Keratinocyte (primary cell): ENCODE results near the gene ROPN1. TPM values are rescaled to one million over a fixed set of nuclear protein-coding genes. Genes with fewer than 3 reads are reported as not detected.
"Not testable (repeated sequence)": the region's sequence is repeated elsewhere in the genome, so short reads cannot be mapped to it uniquely, and the experiment has no call there.

Experiments used
- DNase-seq: peaks from one replicate; pipeline ENCODE4 v3.0.0-alpha.2; 2011; ENCODE audit warnings: low read depth, missing footprints, low spot score
- FAIRE-seq: peaks from 2 replicates; lab custom pipeline; 2011; peaks lifted over from hg19 to GRCh38; lab: Jason Lieb, UNC
- H2AFZ ChIP-seq: 2 replicates; pipeline ENCODE4 v1.6.0; 2012; ENCODE audit warnings: low read length, control low read depth, inconsistent platforms; ENCODE audit not compliant: control insufficient read depth
- H3K27ac ChIP-seq: 2 replicates; pipeline ENCODE4 v1.5.1; 2011; ENCODE audit warnings: low read length; ENCODE audit not compliant: control insufficient read depth, insufficient read depth
- H3K27me3 ChIP-seq: 3 replicates; pipeline ENCODE4 v1.6.0; 2011; ENCODE audit warnings: low read length; ENCODE audit not compliant: control insufficient read depth, insufficient read depth; ENCODE audit errors: extremely low read depth
- H3K36me3 ChIP-seq, 2 experiments: 2 replicates in 1 of 2; 3 replicates in 1 of 2; pipeline ENCODE4 v1.5.1; 2011; ENCODE audit warnings: low read length in 2 of 2, mild to moderate bottlenecking in 1 of 2; ENCODE audit not compliant: control insufficient read depth in 2 of 2, insufficient read depth in 2 of 2; ENCODE audit errors: extremely low read depth in 1 of 2
- H3K4me1 ChIP-seq: 3 replicates; pipeline ENCODE4 v1.5.1; 2011; ENCODE audit warnings: low read length; ENCODE audit not compliant: control insufficient read depth, insufficient read depth; ENCODE audit errors: extremely low read depth
- H3K4me2 ChIP-seq: 3 replicates; pipeline ENCODE4 v1.6.0; 2011; ENCODE audit warnings: low read depth, low read length; ENCODE audit not compliant: control insufficient read depth, insufficient read depth; ENCODE audit errors: extremely low read depth
- H3K4me3 ChIP-seq, 3 experiments: fragments of 200-600 bp in 1 of 3; sonication (generic) in 1 of 3; 2 replicates in 2 of 3; 3 replicates in 1 of 3; pipeline ENCODE4 v1.5.1; 2011 to 2016; ENCODE audit warnings: low read length in 3 of 3, mild to moderate bottlenecking in 3 of 3, control low read depth in 2 of 3, inconsistent platforms in 1 of 3, low read depth in 1 of 3, mixed read lengths in 1 of 3, mixed run types in 1 of 3, moderate library complexity in 1 of 3; ENCODE audit not compliant: control insufficient read depth in 2 of 3, insufficient read depth in 2 of 3; ENCODE audit errors: extremely low read depth in 1 of 3
- H3K79me2 ChIP-seq: 2 replicates; pipeline ENCODE4 v1.6.0; 2012; ENCODE audit warnings: low read length; ENCODE audit not compliant: control insufficient read depth, insufficient read depth
- H3K9ac ChIP-seq: 3 replicates; pipeline ENCODE4 v1.6.0; 2011; ENCODE audit warnings: low read length; ENCODE audit not compliant: control insufficient read depth, insufficient read depth; ENCODE audit errors: extremely low read depth
- H3K9me1 ChIP-seq: 3 replicates; pipeline ENCODE4 v1.6.0; 2011; ENCODE audit warnings: low read length; ENCODE audit not compliant: control insufficient read depth, insufficient read depth; ENCODE audit errors: extremely low read depth
- H3K9me3 ChIP-seq: 2 replicates; pipeline ENCODE4 v1.5.1; 2012; ENCODE audit warnings: low read depth, low read length; ENCODE audit not compliant: control insufficient read depth
- H4K20me1 ChIP-seq: 3 replicates; pipeline ENCODE4 v1.6.0; 2011; ENCODE audit warnings: low read length; ENCODE audit not compliant: control insufficient read depth, insufficient read depth; ENCODE audit errors: extremely low read depth
- EZH2 ChIP-seq: IDR thresholded peaks from one replicate; pipeline ENCODE4 v1.6.1; 2012; ENCODE audit warnings: inconsistent platforms, mild to moderate bottlenecking, low read length, moderate library complexity
- dilution Hi-C: fragments of 300-500 bp; cut with MboI; formaldehyde crosslinking; loops from one replicate; pipeline ENCODE4 v1.7.0; 2020; ENCODE audit warnings: low sequenced_read_pairs; ENCODE audit not compliant: extremely low pct_ligation_motif_present
- polyA plus RNA-seq, 5 experiments: library from polyadenylated mRNA; depleted of rRNA in 3 of 5; stranded (reverse) in 3 of 5; stranded (forward) in 1 of 5; unstranded in 1 of 5; fragments of >200 nt; gene quantifications; 1 replicate in 1 of 5; 2 replicates in 3 of 5; 3 replicates in 1 of 5; pipeline versions ENCODE4 v1.2.1 to v1.2.3, GENCODE V29; 2011 to 2012; ENCODE audit warnings: missing spikeins in 2 of 5, low read depth in 1 of 5, low replicate concordance in 1 of 5
- TF ChIP-seq, protein P1 (sequence below), 3 experiments: IDR thresholded peaks in 1 of 3; conservative IDR thresholded peaks in 1 of 3; optimal IDR thresholded peaks in 1 of 3; 2 replicates in 2 of 3; 3 replicates in 1 of 3; pipeline versions ENCODE3 to v1.5.1; 2011; ENCODE audit warnings: low read length in 3 of 3, mild to moderate bottlenecking in 3 of 3, moderate library complexity in 2 of 3, control low read depth in 1 of 3, inconsistent platforms in 1 of 3; ENCODE audit not compliant: insufficient read depth in 2 of 3; ENCODE audit errors: extremely low read depth in 1 of 3

ROPN1 gene
- polyA plus RNA-seq, 1 donor (not counting 4 experiments of a cell fraction or from before 2014, with no cell fraction given) = 0.62 TPM

DNA sequence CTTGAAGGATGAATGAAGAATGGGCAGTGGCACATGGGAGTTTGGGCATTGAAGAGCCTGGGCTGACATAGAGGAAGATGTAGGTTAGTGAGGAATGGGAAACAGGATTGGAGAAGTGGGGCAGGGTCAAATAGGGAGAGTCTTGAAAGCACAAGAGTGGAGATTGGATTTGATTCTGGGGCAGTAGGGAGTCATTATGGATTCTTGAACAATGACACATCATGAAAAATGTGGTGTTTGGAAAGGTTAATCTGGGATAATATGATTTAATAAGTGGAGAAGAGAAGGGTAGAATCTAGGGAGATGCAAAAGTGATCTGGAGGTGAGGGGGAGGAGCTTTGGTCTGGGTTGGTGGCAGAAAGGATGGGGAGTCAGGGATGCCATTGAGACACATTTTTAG is 45.4 kb upstream of the ROPN1 start:
- no peaks in the 10 kb centered on the region for H3K9me3 ChIP-seq
- H3K4me1 ChIP-seq = peaks cover 4% of the 10 kb centered on the region
- no peak overlapping the region for H3K4me3 ChIP-seq
- TF ChIP-seq, protein P1, sequence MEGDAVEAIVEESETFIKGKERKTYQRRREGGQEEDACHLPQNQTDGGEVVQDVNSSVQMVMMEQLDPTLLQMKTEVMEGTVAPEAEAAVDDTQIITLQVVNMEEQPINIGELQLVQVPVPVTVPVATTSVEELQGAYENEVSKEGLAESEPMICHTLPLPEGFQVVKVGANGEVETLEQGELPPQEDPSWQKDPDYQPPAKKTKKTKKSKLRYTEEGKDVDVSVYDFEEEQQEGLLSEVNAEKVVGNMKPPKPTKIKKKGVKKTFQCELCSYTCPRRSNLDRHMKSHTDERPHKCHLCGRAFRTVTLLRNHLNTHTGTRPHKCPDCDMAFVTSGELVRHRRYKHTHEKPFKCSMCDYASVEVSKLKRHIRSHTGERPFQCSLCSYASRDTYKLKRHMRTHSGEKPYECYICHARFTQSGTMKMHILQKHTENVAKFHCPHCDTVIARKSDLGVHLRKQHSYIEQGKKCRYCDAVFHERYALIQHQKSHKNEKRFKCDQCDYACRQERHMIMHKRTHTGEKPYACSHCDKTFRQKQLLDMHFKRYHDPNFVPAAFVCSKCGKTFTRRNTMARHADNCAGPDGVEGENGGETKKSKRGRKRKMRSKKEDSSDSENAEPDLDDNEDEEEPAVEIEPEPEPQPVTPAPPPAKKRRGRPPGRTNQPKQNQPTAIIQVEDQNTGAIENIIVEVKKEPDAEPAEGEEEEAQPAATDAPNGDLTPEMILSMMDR (optimal IDR thresholded peaks at IDR 0.05 in 1 of 3, IDR thresholded peaks at IDR 0.05 in 1 of 3, conservative IDR thresholded peaks at IDR 0.05 in 1 of 3; ENCODE audit: extremely low read depth in 1 of 3, insufficient read depth in 2 of 3, low read length in 3 of 3) = no peak
- TF ChIP-seq EZH2 = no peak
- no peaks in the 10 kb centered on the region for H3K79me2 ChIP-seq
- H3K36me3 ChIP-seq = no peaks in the 10 kb centered on the region
- FAIRE-seq (no peak), DNase-seq (no peak)
- H4K20me1 ChIP-seq = no peaks in the 10 kb centered on the region
- no peak overlapping the region for H3K27ac ChIP-seq
- H3K9ac ChIP-seq = no peak overlapping the region
- dilution Hi-C loops = no loop called here
- no peak overlapping the region for H2AFZ ChIP-seq
- H3K27me3 ChIP-seq = peaks cover 68% of the 10 kb centered on the region
- no peaks in the 10 kb centered on the region for H3K9me1 ChIP-seq
- H3K4me2 ChIP-seq = no peak overlapping the region

DNA sequence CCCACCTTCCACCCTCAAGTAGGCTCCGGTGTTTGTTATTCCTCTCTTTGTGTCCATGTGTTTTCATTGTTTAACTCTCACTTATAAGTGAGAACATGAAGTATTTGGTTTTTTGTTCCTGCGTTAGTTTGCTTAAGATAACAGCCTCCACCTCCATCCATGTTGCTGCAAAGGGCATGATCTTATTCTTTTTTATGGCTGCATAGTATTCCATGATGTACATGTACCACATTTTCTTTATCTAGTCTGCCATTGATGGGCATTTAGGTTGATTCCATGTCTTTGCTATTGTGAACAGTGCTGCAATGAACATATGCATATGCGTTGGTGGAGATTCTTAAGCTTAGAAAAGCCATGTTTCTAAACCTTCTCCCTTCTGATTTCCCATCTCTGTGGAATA is 44.3 kb upstream of the ROPN1 start:
- H3K36me3 ChIP-seq, FAIRE-seq, H3K4me3 ChIP-seq, H4K20me1 ChIP-seq, H2AFZ ChIP-seq, H3K27ac ChIP-seq, H3K4me2 ChIP-seq, H3K9me1 ChIP-seq, H3K4me1 ChIP-seq, H3K9ac ChIP-seq, H3K79me2 ChIP-seq, H3K9me3 ChIP-seq, dilution Hi-C loops, DNase-seq: not testable (repeated sequence)
- H3K27me3 ChIP-seq = peaks cover 68% of the 10 kb centered on the region

DNA sequence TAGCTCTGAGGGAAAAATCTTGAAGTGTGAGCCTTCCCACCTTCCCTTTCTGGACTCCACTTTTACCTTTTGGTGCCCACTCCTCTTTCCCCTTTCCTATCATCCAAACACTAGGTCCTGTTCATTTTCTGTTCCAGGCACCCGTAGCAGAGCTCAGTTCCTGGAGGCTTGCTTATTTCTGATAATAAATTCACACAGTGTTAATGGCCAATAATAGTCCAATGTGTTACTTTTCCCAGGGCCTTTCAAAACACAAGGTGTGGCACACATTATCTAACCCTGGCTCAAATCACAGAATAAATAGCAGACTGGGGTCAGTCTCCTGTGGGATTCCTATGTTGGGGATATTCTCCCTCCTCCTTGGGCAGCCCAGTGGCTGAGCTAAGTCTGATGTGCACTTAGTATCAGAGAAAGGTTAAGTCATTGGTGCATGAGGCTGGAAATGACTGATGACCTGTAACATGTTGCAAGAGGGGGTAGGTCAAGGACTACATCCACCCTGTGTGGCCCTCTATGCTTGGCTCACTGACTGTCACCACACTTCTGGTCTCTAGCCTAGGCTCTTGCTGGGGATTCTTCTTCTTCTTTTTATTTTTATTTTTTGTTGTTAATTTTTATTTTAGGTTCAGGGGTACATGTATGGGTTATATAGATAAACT is 43.7 kb upstream of the ROPN1 start:
- no peak for DNase-seq
- Histone ChIP-seq H3K4me3 (no peak overlapping the region), H3K27me3 (peaks cover 69% of the 10 kb centered on the region), H3K9me1 (no peaks in the 10 kb centered on the region), H3K79me2 (no peaks in the 10 kb centered on the region), H3K4me1 (peaks cover 4% of the 10 kb centered on the region), H3K4me2 (no peak overlapping the region), H3K9ac (no peak overlapping the region), H3K36me3 (no peaks in the 10 kb centered on the region), H4K20me1 (no peaks in the 10 kb centered on the region), H2AFZ (no peak overlapping the region), H3K27ac (no peak overlapping the region), H3K9me3 (no peaks in the 10 kb centered on the region)
- dilution Hi-C loops = no loop called here
- TF ChIP-seq, protein P1 (optimal IDR thresholded peaks at IDR 0.05 in 1 of 3, IDR thresholded peaks at IDR 0.05 in 1 of 3, conservative IDR thresholded peaks at IDR 0.05 in 1 of 3; ENCODE audit: extremely low read depth in 1 of 3, insufficient read depth in 2 of 3, low read length in 3 of 3) = no peak
- no peak for TF ChIP-seq EZH2
- FAIRE-seq = no peak
